HG03565 (cell line): ENCODE results near the gene MCAT.
"Not testable (repeated sequence)": the region's sequence is repeated elsewhere in the genome, so short reads cannot be mapped to it uniquely, and the experiment has no call there.

Source experiments
- ATAC-seq: cut with Tn5 transposase; IDR thresholded peaks from one replicate; pipeline ENCODE4 v1.9.1; 2021; ENCODE audit warnings: mild to moderate bottlenecking, moderate library complexity; ENCODE audit not compliant: unreplicated experiment

MCAT gene

GRCh38 chr22:43128928-43129424, 14.2 kb downstream of the MCAT start:
- no peak for ATAC-seq

GRCh38 chr22:43128116-43128515, 15.1 kb downstream of the MCAT start:
- ATAC-seq, result no peak

GRCh38 chr22:43127166-43127908, 15.9 kb downstream of the MCAT start:
- ATAC-seq, result no peak

DNA sequence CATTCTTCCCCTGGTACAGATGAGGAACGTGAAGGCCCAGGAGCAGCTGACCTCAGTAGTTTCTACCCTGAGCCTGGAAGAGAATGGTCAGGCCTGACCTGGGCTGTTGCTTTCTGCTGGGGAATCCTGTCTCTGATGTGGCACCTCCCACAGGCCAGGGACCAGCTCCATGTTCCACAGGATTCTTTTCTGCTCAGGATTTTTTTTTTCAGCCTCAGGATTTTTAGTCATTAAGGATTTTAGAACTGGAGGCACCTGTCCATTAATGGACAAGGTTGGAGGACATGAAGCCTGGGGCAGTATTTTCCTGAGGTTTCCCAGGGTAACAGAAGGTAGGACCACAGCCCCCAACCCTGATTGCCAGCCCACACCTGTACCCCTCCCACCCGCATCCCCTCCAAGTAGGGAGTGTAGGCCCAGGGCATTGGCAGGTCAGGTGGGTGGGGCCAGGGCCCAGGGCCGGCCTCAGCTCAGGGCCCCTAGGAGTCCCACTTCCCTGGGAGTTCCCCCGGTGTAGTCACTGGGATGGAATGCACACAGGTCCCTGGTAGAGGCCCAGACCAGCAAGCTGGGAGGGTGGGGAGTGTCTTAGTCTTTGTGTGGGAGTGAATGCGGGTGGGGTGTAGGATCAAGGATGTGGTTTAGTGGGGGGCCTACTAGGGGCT, 16.6 kb downstream of the MCAT start:
- ATAC-seq, result no peak

- no peak for ATAC-seq
These were observed 24.2 kb downstream of the MCAT start for GRCh38 chr22:43118953-43119458.

DNA sequence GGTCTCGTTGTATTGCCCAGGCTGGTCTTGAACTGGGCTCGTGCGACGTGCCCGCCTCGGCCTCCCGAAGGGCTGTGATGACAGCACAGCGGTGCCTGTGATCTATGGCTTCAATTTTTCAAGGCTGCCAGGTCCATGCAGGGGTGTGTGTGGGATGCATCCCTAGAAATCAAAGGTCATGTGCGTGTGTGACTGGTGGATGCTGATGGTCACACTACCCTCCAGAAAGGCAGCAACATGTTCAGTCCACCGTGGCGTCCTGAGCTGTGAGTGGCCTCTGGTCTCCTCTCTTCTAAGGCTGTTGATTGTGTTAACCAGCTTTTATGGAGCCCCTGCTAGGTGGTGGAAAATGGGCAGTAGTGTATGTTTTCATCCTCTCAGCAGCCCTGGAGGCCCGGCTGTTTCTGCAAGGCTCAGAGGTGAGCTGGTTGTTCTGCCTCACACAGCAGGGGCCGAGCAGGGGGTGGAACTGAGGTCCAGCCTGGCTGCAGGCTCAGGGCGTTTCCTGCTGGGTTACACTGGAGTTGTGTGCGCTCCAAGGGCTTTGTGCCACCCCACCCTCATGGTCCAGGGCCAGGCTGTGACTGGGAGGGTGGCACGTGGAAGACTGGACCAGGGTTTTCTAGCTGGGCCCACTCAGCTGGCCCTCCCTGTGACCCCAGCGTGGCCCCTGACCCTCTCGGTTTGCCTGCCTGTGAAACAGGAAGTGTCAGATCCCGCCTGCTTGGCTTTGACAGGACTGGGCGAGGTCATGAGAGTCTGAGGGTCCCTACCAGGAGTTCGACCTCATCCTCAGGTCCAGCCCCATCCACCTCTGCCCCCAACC, 25.0 kb downstream of the MCAT start:
- no peak for ATAC-seq

DNA sequence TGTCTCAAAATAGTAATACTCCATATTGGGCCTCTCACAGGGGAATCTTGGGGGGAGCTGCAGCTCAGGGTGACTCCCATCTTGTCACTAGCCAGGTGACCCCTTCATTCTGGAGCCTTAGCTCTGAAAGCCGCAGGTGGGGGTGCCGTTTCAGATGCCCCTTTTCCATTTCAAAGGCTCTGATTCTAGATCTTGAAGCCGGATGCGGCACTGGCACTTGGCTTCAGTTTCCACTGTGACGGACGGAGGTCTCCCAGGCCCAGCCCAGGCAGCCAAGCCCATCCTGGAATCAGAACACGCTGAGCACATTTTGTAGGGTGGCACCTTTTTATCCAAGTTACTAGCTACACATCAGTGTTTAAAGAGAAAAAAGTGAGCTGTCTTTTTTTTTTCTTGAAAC, 26.3 kb downstream of the MCAT start:
- no peak for ATAC-seq

GRCh38 chr22:43114958-43115357, 28.2 kb downstream of the MCAT start:
- ATAC-seq, result no peak

DNA sequence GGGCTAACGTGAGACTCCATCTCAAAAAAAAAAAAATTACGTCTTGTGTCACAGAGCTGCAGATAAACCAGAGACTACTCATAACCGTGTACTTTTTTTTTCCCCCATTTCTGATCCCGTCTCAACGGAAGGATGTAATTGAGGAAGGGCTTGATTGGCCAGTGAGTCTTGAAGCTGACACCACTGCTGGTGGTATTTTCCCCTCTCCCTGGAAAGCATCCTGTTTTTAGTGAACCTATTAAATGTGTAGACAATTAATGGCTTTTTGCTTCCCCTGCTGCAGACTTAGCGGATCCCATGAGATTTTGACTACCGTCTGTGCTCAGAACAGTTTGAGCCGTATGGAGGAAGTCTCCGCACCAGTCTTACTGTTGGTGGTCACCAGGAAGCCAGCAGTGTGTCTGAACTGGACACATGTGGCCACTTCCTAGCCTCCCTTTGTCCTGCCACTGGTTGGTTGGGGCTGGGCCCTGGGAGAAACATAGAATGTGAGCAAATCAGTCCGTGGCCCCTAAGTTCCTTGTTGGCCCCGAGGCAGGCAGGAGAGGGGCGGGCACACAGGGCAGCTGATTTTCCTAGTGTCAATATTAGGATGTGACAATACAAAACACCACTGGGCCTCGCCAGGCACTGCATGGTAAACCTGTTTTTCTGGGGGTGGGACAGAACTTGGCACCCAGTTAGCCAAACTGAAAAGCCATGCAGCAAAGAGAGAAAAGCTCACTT, 29.5 kb downstream of the MCAT start:
- no peak for ATAC-seq

- no peak for ATAC-seq
These were observed 32.1 kb downstream of the MCAT start for GRCh38 chr22:43110927-43111623.

DNA sequence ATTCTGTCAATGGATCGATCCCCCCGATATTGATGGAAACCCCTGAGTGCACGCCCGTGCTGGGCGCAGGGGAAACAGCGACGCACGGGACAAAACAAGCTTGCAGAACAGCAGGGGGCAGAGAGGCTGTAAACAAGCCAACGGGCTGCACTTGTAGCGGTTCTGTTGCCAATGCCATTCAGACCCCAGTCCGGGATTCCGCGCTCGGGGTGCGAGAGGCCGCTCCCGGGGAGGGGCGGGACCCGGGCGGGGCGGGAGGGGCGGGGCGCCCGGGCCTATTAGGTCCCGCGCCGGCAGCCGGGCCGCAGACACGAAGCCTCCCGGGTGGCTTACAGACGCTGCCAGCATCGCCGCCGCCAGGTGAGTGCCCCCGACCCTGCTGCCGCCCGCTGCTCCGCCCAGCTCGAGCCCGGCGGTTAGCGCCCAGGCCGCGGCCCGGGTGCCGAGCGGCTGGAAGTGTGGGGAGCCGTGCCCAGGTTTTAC, 32.7 kb downstream of the MCAT start, which contains the start of gene BIK:
Gene BIK (plus strand): TSS at position 307 of the 483 bp plus-strand sequence. CDS start 13,273 bp downstream, outside the sequence.
- ATAC-seq, result no peak

DNA sequence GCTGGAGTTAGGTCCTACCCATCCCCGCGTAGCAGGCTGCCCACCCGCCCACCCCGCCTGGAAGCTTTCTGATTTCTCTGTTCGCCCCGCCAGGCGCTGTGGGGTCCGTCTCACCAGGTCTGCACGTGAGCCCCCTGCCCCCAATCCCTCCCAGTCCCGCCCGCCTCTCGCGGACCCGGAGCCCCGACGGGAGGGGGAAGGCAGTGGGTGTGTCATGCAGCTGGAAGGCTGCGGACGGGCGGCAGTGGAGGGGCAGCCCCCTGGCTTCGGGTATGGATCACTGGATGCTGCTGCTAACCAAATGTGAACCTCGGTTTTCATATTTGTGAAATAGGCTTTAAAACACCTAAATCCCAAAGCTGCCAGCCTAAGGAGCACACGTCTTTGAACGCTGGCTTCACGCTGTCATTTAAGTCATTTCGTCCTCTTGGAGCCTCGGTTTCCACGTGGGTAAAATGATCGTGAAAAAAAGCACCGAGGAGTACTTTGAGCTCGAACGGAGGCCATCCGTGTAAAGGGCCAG, 33.2 kb downstream of the MCAT start:
- ATAC-seq, result no peak

DNA sequence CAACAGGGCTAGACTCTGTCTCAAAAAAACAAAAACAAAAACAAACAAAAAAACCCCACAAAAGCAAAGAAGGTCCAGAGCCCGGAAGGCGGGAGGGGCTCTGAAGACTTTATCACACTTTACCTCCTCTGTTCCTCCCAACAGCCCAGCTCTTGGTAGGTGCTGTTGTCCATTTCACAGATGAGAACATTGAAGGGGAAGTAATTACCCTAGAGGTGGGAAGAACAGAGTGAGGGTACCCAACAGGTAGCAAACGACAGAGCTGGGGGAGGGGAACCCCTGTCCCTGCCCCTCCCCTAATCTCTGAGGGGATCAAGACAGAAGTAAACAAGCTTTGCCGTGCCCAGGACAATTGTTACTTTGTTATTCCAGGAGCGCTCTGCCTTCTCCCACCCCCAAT, 33.7 kb downstream of the MCAT start:
- no peak for ATAC-seq

DNA sequence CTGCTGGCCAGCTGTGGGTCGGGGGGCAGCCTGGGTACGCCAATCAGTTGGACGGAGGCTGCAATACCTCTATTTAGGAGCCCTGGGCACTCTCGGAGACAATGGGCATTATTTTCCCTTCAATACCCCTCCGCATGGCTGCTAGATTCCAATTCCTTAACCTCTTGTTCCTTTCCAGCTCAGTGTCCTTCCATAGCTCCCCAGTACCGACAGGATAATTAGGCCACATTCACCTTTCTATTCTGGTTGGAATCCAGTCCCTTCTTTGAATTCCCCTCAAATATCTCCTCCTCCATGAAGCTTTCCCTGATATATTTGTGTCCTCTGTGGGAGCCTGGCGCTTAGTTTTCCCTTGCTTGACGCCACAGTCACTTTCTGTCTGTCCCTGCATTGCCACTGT, 36.9 kb downstream of the MCAT start:
- ATAC-seq, result no peak

- ATAC-seq, result not testable (repeated sequence)
These were observed 38.2 kb downstream of the MCAT start for GRCh38 chr22:43104950-43105349.

- ATAC-seq, result not testable (repeated sequence)
These were observed 39.1 kb downstream of the MCAT start for GRCh38 chr22:43104056-43104625.

GRCh38 chr22:43101306-43101705, 41.9 kb downstream of the MCAT start:
- no peak for ATAC-seq

DNA sequence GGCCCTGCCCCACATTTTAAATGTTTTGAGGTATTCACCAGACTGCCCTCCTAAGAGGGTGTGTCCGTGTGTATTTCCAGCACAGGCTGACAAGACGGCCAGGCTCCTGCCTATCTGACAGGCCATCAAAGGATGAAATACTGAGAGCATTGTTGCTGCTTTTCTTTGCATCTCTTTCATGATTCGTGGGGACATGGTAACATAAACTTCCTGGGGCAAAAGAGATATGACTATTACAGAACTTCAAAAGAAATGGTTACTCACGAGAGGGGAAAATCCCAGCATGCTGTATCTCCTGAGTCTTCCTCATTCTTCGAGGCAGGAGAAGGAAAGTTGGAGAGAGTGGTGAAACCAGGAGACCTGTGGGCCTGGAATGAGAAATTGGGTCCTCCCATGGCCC, 43.0 kb downstream of the MCAT start:
- no peak for ATAC-seq

DNA sequence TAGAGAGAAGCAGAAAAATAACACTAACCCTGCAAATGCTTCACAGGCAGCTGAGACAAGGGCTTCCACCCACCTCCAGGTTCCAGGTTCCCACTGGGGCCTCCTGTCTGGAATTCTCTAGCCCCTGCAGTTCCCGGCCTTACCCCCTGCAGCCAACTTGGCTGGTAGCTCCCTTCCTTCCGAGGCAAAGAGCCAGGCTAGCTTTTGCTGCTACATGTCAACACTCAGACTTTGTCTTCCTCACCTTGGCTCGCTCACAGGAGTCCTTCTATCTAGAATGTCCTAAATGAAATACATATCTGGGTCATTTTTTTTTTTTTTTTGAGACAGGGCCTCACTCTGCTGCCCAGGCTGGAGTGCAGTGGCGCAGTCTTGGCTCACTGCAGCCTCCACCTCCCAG, 44.1 kb downstream of the MCAT start:
- ATAC-seq, result no peak
